ENCODE results near the gene IGF2BP3.

- TF ChIP-seq, protein P1, sequence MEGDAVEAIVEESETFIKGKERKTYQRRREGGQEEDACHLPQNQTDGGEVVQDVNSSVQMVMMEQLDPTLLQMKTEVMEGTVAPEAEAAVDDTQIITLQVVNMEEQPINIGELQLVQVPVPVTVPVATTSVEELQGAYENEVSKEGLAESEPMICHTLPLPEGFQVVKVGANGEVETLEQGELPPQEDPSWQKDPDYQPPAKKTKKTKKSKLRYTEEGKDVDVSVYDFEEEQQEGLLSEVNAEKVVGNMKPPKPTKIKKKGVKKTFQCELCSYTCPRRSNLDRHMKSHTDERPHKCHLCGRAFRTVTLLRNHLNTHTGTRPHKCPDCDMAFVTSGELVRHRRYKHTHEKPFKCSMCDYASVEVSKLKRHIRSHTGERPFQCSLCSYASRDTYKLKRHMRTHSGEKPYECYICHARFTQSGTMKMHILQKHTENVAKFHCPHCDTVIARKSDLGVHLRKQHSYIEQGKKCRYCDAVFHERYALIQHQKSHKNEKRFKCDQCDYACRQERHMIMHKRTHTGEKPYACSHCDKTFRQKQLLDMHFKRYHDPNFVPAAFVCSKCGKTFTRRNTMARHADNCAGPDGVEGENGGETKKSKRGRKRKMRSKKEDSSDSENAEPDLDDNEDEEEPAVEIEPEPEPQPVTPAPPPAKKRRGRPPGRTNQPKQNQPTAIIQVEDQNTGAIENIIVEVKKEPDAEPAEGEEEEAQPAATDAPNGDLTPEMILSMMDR (IDR thresholded peaks at IDR 0.05) = peak; percentile 17; the same call in 1 of the 2 replicates
- TF ChIP-seq ZFX (IDR thresholded peaks at IDR 0.05; ENCODE audit: borderline replicate concordance) = no peak
These were observed 7.4 kb downstream of the IGF2BP3 start for GRCh38 chr7:23462846-23463245.

All from 22Rv1 (cell line).